SK-N-MC (cell line): ENCODE results near the gene ENTPD8.
"Not testable (repeated sequence)": the region's sequence is repeated elsewhere in the genome, so short reads cannot be mapped to it uniquely, and the experiment has no call there.

Source experiments
- DNase-seq: peaks from one replicate; pipeline ENCODE4 v3.0.0-alpha.2; 2011; ENCODE audit warnings: low read depth, low spot score
- H3K27ac ChIP-seq: fragments of 200-600 bp; sonication (generic); 2 replicates; pipeline ENCODE4 v1.5.1; 2016; ENCODE audit warnings: mixed run types
- H3K36me3 ChIP-seq: fragments of 200-600 bp; sonication (generic); 2 replicates; pipeline ENCODE4 v1.6.1; 2017; ENCODE audit warnings: antibody characterized with exemption, low read length, mixed read lengths; ENCODE audit not compliant: insufficient read depth
- H3K4me3 ChIP-seq: fragments of 200-600 bp; sonication (generic); 2 replicates; pipeline ENCODE4 v1.5.1; 2016
- H3K9ac ChIP-seq: fragments of 200-600 bp; sonication (generic); 2 replicates; pipeline ENCODE4 v1.8.0; 2017; ENCODE audit warnings: mixed run types, mixed read lengths; ENCODE audit not compliant: insufficient read length
- H3K9me3 ChIP-seq: fragments of 200-600 bp; sonication (generic); 2 replicates; pipeline ENCODE4 v1.6.1; 2017; ENCODE audit warnings: low read depth, mild to moderate bottlenecking, antibody characterized with exemption, low read length, moderate library complexity, mixed read lengths
- EZH2 ChIP-seq: fragments of 200-600 bp; sonication (generic); IDR thresholded peaks from one replicate; pipeline ENCODE4 v1.6.1; 2017; ENCODE audit warnings: antibody characterized with exemption
- FOXP2 ChIP-seq: optimal IDR thresholded peaks from 2 replicates; pipeline ENCODE3; 2011; ENCODE audit warnings: mild to moderate bottlenecking, moderate library complexity; ENCODE audit not compliant: insufficient read depth; ENCODE audit errors: extremely low read length, control extremely low read depth
- POLR2AphosphoS5 ChIP-seq: IDR thresholded peaks from 2 replicates; pipeline ENCODE4 v1.6.1; 2012; ENCODE audit warnings: mild to moderate bottlenecking, low read depth, low read length, borderline replicate concordance

Gene ENTPD8

DNA sequence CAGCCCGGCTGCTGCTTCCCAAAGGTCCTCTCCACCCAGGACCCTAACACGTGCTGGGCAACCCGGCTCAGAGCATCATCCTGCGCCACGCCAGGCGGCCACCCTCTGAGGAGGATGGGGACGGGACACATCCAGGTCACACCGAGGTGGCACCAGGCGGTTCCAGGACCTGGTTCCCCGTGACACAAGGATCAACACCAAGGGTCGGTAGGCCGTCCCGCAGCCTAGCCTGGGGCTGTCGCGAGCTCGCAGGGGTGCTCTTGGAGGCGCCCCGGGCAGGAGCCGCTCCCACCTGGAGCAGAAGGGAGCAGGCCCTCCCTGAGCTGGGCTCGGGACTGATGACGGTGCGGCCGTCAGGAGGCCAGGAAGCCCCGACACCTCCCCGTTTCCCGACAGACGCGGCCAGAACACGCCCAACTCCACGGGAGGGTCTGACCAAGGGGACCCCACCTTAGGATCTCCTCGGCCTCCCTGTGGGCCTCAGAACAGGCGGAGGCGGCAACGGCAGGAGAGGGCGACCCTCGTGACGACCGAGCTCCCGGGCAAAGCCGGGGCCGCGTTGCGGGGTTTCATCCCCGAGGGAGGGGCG, 24.5 kb downstream of the ENTPD8 start:
- H3K4me3 ChIP-seq: no peak overlapping the region
- no peak overlapping the region for H3K9ac ChIP-seq
- H3K36me3 ChIP-seq: no peaks in the 10 kb centered on the region
- DNase-seq: no peak
- TF ChIP-seq FOXP2 (no peak), EZH2 (no peak), POLR2AphosphoS5 (no peak)
- no peaks in the 10 kb centered on the region for H3K9me3 ChIP-seq
- no peak overlapping the region for H3K27ac ChIP-seq

GRCh38 chr9:137416006-137416562, 25.1 kb downstream of the ENTPD8 start:
- DNase-seq: no peak
- Histone ChIP-seq H3K36me3 (no peaks in the 10 kb centered on the region), H3K4me3 (no peak overlapping the region), H3K9ac (no peak overlapping the region), H3K27ac (no peak overlapping the region), H3K9me3 (no peaks in the 10 kb centered on the region)
- TF ChIP-seq EZH2 (no peak), POLR2AphosphoS5 (no peak), FOXP2 (no peak)

DNA sequence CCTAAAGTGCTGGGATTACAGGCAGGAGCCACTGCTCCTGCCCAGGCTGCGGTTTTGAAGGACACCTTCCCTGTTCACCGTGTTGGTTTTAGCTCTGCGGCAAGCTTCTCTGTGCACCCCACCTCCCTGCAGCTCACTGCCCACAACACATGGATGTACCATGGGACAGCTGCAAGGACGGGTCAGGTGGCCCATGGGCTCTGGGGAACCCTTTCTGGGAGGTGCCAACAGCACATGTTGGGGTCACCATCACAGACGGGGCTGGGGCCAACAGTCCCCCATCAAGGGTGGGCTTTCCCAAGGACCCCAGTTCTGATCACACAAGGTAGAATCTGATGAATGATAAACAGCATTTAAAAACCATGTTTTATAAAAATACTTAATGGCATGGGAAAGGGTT, 25.7 kb downstream of the ENTPD8 start:
- no peaks in the 10 kb centered on the region for H3K36me3 ChIP-seq
- H3K4me3 ChIP-seq: no peak overlapping the region
- TF ChIP-seq FOXP2: no peak
- TF ChIP-seq EZH2: no peak
- no peak for TF ChIP-seq POLR2AphosphoS5
- DNase-seq: no peak
- no peak overlapping the region for H3K27ac ChIP-seq
- H3K9me3 ChIP-seq: no peaks in the 10 kb centered on the region
- H3K9ac ChIP-seq: no peak overlapping the region

DNA sequence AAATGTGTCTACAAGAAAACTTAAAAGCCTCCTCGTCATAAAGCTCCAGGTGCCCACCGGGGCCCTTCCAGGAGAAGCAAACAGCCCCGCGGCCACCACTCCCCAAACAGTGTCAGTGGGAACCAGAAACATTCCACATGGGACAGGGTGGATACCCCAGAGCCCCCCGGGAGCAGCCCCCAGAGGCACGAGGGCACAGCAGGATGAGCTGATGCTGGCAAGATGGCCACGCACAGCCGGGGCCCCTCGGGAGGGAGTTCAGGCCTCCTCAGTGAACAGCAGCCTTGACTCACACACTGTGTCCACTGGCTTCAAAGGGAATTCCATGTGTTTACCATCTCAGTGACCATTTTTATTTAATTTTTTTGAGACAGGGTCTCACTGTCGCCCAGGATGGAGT, 28.7 kb downstream of the ENTPD8 start:
- H3K36me3 ChIP-seq: no peaks in the 10 kb centered on the region
- no peak overlapping the region for H3K27ac ChIP-seq
- H3K9me3 ChIP-seq: no peaks in the 10 kb centered on the region
- no peak for DNase-seq
- no peak overlapping the region for H3K4me3 ChIP-seq
- TF ChIP-seq POLR2AphosphoS5: no peak
- no peak for TF ChIP-seq FOXP2
- no peak for TF ChIP-seq EZH2
- H3K9ac ChIP-seq: no peak overlapping the region

GRCh38 chr9:137411645-137412380, 29.3 kb downstream of the ENTPD8 start:
- no peak overlapping the region for H3K4me3 ChIP-seq

DNA sequence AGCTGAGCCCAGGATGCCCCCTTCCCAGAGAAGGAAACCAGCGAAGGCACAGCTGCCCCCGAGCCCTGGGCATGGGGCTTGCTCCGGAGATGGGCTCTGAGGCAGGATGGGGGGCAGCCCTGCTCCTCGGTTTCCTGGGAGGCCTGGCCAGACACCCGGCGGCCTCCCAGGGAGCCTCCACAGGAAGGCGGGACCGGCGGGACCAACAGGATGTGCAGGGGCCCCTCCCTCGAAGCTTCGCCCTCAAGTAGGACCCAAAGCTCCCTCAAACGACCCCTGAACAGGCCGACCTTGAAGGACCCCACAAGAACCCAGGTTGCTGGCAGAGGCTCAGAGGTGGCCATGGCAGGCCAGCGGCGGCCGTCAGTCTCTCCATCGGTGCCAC, 29.9 kb downstream of the ENTPD8 start:
- H3K9me3 ChIP-seq: no peaks in the 10 kb centered on the region
- no peak for DNase-seq
- TF ChIP-seq POLR2AphosphoS5 (no peak), FOXP2 (no peak), EZH2 (no peak)
- no peak overlapping the region for H3K4me3 ChIP-seq
- H3K27ac ChIP-seq: no peak overlapping the region
- no peaks in the 10 kb centered on the region for H3K36me3 ChIP-seq
- H3K9ac ChIP-seq: no peak overlapping the region

More at GRCh38 chr9:137411645-137412380, 29.3 kb downstream of the ENTPD8 start:
- TF ChIP-seq EZH2 (no peak), FOXP2 (no peak), POLR2AphosphoS5 (no peak)
- Histone ChIP-seq H3K27ac (no peak overlapping the region), H3K9ac (no peak overlapping the region), H3K36me3 (no peaks in the 10 kb centered on the region), H3K9me3 (no peaks in the 10 kb centered on the region)
- no peak for DNase-seq

- no peak overlapping the region for H3K4me3 ChIP-seq
- no peaks in the 10 kb centered on the region for H3K9me3 ChIP-seq
- no peak overlapping the region for H3K27ac ChIP-seq
- DNase-seq: no peak
- H3K36me3 ChIP-seq: no peaks in the 10 kb centered on the region
- H3K9ac ChIP-seq: no peak overlapping the region
- TF ChIP-seq POLR2AphosphoS5 (no peak), FOXP2 (no peak), EZH2 (no peak)
Measured at GRCh38 chr9:137410891-137411249, 30.3 kb downstream of the ENTPD8 start.

GRCh38 chr9:137410236-137410890, 30.8 kb downstream of the ENTPD8 start:
- H3K36me3 ChIP-seq, H3K9me3 ChIP-seq, DNase-seq, H3K27ac ChIP-seq, H3K4me3 ChIP-seq, H3K9ac ChIP-seq: not testable (repeated sequence)
